AML-193 (cell line): ENCODE data around the gene RFPL1.

ENCODE experiments used
- DNase-seq, 2 experiments: peaks; one replicate each; lab custom pipeline; 2025; lab: John Stamatoyannopoulos, UW

The RFPL1 gene

GRCh38 chr22:29443452-29443851 lies 5.1 kb downstream of the RFPL1 start:
- no peak for DNase-seq

GRCh38 chr22:29443861-29444792 lies 5.7 kb downstream of the RFPL1 start:
- no peak for DNase-seq

- DNase-seq, result no peak
These were observed 7.1 kb downstream of the RFPL1 start for GRCh38 chr22:29445508-29445907.

- no peak for DNase-seq
These were observed 9.5 kb downstream of the RFPL1 start for GRCh38 chr22:29447906-29448305.

GRCh38 chr22:29449296-29449875 lies 11.0 kb downstream of the RFPL1 start:
- DNase-seq, result no peak

- no peak for DNase-seq
These were observed 11.8 kb downstream of the RFPL1 start for GRCh38 chr22:29450222-29450621.

- no peak for DNase-seq
These were observed 13.5 kb downstream of the RFPL1 start for GRCh38 chr22:29451863-29452262.

GRCh38 chr22:29454276-29454675 lies 15.9 kb downstream of the RFPL1 start:
- DNase-seq, result no peak

- no peak for DNase-seq
These were observed 17.9 kb downstream of the RFPL1 start for GRCh38 chr22:29456211-29456671.

GRCh38 chr22:29457730-29458129 lies 19.3 kb downstream of the RFPL1 start:
- no peak for DNase-seq

- peak in 1 of 2 experiments; percentile 1 for DNase-seq
These were observed 20.2 kb downstream of the RFPL1 start for GRCh38 chr22:29458551-29458950.

GRCh38 chr22:29459773-29460172 lies 21.4 kb downstream of the RFPL1 start:
- no peak for DNase-seq

GRCh38 chr22:29461263-29461662 lies 22.9 kb downstream of the RFPL1 start:
- DNase-seq, result no peak

- no peak for DNase-seq
These were observed 25.2 kb downstream of the RFPL1 start for GRCh38 chr22:29463629-29464028.

GRCh38 chr22:29464581-29464980 lies 26.2 kb downstream of the RFPL1 start:
- no peak for DNase-seq

- DNase-seq, result no peak
These were observed 31.4 kb downstream of the RFPL1 start for GRCh38 chr22:29469755-29470154.

- peak in 1 of 2 experiments; percentile 1 for DNase-seq
These were observed 31.9 kb downstream of the RFPL1 start for GRCh38 chr22:29470159-29470855.

- DNase-seq, result no peak
These were observed 34.6 kb downstream of the RFPL1 start for GRCh38 chr22:29473001-29473400.

GRCh38 chr22:29475550-29475949 lies 37.2 kb downstream of the RFPL1 start:
- no peak for DNase-seq

- no peak for DNase-seq
These were observed 37.7 kb downstream of the RFPL1 start for GRCh38 chr22:29476116-29476515.

GRCh38 chr22:29477723-29478318 lies 39.4 kb downstream of the RFPL1 start:
- DNase-seq, result no peak
